ENCODE results near the gene BAHCC1. TPM values are rescaled to one million over a fixed set of nuclear protein-coding genes. Genes with fewer than 3 reads are reported as not detected.

Gene BAHCC1
- total and polyA plus RNA-seq, 10 of the 15 experiments (the other 5 are each of a cell fraction or from before 2014, with no cell fraction given) = 0.03 to 0.14 (median 0.11) TPM; not detected in 6

GRCh38 chr17:81509207-81509971, 114.1 kb downstream of the BAHCC1 start (continued):
- TF ChIP-seq ZBTB4 (CRISPR knock-in tag; IDR thresholded peaks at IDR 0.05) = peak; percentile 76
- TF ChIP-seq YBX1 (IDR thresholded peaks at IDR 0.05) = no peak
- TF ChIP-seq TARDBP (IDR thresholded peaks at IDR 0.05; ENCODE audit: borderline replicate concordance) = peak; percentile 50; the same call in 1 of the 2 replicates
- peak; percentile 87 for TF ChIP-seq POLR2AphosphoS5 (IDR thresholded peaks at IDR 0.05; ENCODE audit: low read length)
- TF ChIP-seq BMI1 (IDR thresholded peaks at IDR 0.05; ENCODE audit: borderline replicate concordance) = peak; percentile 32; the same call in 1 of the 2 replicates
- TF ChIP-seq ZBED1 (IDR thresholded peaks at IDR 0.05; ENCODE audit: borderline replicate concordance) = no peak
- TF ChIP-seq ZSCAN29 (IDR thresholded peaks at IDR 0.05) = no peak
- no peak for TF ChIP-seq CHD4 (IDR thresholded peaks at IDR 0.05)
- 0 out of 4 replicates have a peak, but pooled peaks of 1 of the 2 experiments have one; percentile 4 for TF ChIP-seq BHLHE40 (IDR thresholded peaks at IDR 0.05; ENCODE audit: borderline replicate concordance in 1 of 2, low read depth in 2 of 2, low read length in 1 of 2)
- peak; percentile 17 for TF ChIP-seq SMAD1 (IDR thresholded peaks at IDR 0.05; ENCODE audit: low read depth, partially characterized antibody)
- TF ChIP-seq RAD51 (IDR thresholded peaks at IDR 0.05) = no peak
- TF ChIP-seq TCF3 (IDR thresholded peaks at IDR 0.05; ENCODE audit: borderline replicate concordance, insufficient read depth, low read depth, low read length) = peak; percentile 9; the same call in 1 of the 2 replicates
- TF ChIP-seq BCL11A (IDR thresholded peaks at IDR 0.05; ENCODE audit: low read depth, low read length) = peak; percentile 52; the same call in 1 of the 2 replicates
- peak; percentile 76 for TF ChIP-seq POLR2A (IDR thresholded peaks at IDR 0.05; ENCODE audit: low read depth, low read length)
- TF ChIP-seq POU2F2 (IDR thresholded peaks at IDR 0.05; ENCODE audit: borderline replicate concordance, low read depth, low read length) = peak; percentile 85
- TF ChIP-seq, protein P1, sequence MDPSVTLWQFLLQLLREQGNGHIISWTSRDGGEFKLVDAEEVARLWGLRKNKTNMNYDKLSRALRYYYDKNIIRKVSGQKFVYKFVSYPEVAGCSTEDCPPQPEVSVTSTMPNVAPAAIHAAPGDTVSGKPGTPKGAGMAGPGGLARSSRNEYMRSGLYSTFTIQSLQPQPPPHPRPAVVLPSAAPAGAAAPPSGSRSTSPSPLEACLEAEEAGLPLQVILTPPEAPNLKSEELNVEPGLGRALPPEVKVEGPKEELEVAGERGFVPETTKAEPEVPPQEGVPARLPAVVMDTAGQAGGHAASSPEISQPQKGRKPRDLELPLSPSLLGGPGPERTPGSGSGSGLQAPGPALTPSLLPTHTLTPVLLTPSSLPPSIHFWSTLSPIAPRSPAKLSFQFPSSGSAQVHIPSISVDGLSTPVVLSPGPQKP (IDR thresholded peaks at IDR 0.05; ENCODE audit: low read depth, low read length) = no peak
- peak; percentile 82 for TF ChIP-seq BCL3 (IDR thresholded peaks at IDR 0.05; ENCODE audit: borderline replicate concordance, insufficient read depth, low read depth, low read length, poor library complexity, severe bottlenecking)
- 0 out of 2 replicates have a peak, but pooled peaks have one; percentile 28 for TF ChIP-seq SMARCA5 (IDR thresholded peaks at IDR 0.05)
